Activated gamma-delta T cell treated with anti-CD3 and anti-CD28 coated beads, Interleukin-2, amount 50 U/mL, for 16 hours (primary cell): ENCODE results near the gene ZFYVE28.

ENCODE experiments used
- DNase-seq: peaks from one replicate; pipeline ENCODE4 v3.0.0-alpha.2; 2020; ENCODE audit warnings: low read depth

ZFYVE28 gene

DNA sequence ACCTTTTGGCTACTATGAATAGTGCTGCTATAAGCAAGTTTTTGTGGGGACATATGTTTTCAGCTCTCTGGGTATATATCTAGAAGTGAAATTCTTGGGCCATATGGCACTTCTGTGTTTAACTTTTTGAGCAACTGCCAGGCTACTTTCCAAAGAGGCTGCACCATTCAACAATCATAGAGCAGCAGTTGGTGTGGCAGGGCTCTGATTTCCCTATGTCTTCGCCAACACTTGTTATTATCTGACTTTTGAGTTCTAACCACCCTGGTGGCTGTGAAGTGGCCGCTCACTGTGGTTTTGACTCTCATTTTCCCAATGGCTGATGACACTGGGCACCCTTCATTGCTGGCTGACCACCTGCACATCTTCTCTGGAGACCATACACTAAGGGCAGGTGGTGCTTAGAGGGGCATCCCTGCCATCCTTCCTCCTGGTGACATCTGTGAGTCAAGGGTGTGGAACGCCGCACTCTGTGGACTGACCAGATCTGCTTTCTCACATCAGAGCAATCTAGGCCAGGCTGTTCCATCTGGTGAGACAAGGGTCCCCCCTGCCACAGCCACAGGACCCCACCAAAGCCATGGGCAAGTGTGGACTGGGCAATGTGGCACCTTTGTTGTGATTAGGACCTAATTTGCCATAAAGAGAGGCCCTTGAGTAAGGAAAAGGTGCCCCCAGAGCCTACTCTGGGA lies 49.6 kb downstream of the ZFYVE28 start:
- no peak for DNase-seq

DNA sequence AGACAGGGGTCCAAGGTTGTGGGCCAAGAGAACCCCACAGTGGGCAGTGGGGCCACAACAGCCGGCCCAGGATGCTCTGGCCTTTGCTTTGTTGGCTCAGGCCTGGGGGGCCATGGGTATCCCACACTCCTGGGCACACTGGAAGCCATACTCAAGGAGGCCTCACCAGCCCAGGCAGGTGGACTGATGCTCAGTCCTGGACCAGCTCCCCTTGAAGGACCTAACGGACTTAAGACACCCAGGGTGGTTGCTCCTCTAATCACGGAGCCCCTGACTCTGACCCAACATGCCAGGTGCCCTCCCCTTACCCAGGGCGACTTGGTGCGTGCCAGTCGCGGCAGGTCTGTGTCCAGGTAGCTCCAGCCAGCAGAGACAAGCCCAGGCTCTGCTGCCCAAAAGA lies 50.8 kb downstream of the ZFYVE28 start:
- DNase-seq = no peak

DNA sequence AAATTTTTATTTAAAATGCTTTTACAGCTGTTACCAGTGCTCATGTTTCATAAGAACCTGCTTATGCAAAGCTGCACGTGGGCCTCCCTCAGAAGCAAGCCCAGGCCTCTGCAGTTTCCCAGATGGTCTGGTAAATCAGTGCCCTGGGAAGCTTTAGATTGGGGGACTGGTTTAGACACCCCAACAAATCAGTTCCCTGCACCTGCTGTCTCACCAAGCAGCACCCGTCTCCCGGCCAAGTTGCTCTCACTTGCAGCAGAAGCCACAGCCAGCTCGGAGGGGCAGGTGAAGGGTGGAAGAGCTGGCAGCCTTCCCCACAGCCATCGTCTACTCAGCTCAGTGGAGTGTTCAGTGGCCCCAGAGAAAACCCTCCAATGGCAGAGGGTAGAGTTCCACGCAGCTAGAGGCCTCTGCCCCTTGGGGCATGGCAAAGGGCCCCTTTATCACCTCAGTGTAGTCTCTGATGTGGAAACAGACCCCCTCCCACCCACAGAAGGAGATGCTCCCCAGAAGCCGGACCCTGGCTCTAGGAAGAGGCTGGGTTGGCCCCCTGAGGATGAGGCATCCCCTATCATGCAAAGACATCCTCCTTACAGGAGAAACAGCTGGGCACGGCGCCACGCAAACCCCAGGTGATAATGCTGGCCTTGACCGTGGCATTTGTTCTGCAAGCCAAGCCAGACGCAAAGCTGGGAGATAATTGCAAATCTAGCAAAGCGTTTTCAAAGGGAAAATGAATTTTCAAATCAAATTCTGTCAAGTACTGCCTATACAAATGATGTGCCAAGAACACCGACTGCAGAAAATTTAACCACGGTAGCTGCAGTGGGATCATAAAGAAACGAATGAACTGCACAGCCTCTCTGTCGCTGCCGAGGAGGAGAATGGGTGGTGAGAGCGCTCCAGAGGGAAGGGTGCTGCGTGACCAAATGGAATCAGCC lies 51.9 kb downstream of the ZFYVE28 start:
- no peak for DNase-seq

DNA sequence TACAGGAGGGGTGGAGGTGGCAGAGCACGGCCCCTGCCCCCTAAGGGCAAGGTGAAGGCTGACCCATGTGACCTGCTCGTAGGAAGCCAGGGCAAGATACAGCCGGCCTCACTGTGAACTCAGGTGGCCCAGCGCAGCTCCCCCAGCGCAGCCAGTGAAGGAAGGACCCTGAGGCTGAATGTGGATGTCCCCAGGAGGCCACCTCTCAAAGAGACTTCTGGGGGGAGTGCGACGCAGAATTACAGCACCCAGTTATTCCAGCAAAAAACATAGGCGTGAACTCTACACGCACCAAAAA lies 52.6 kb downstream of the ZFYVE28 start:
- no peak for DNase-seq

DNA sequence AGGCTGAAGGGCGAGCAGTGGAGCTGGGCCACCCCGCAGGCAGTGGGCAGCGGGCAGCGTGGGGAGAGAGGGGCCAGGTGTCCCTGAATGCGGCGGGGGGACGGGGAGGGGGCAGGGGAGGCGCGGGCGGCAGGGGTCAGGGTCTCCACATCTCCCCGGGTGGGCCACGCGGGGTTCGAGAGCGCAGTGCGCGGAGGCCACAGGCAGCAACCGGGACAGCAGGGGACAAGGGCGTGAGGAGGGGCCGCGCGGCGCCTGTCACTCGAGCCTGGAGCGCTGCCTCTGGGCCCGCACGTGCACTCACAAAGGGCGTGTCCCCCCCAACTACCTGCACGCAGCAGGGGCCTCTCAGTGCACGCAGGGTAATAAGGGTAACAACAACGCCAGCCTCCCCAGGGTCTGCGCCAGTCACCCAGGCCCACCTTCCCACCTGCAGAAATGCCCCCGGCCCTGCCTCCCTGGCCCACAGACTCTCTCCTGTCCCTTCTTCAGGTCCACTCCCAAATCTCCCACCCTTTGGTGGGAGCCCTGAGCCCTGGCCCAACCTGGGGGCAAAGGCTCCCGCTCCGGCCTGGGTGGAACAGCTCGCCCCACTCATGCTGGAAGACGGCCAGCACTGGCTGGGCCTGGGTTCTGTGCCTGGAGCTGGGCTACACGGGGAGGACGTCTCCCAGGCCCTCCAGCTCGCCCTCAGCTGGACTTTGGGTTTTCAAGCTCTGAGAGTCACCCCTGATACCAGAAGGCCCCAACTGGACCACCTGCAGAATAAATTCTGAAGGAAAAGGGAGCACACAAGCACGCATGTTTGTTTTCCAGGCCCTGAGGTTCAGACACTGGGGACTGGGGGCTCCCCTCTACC lies 53.2 kb downstream of the ZFYVE28 start:
- no peak for DNase-seq

DNA sequence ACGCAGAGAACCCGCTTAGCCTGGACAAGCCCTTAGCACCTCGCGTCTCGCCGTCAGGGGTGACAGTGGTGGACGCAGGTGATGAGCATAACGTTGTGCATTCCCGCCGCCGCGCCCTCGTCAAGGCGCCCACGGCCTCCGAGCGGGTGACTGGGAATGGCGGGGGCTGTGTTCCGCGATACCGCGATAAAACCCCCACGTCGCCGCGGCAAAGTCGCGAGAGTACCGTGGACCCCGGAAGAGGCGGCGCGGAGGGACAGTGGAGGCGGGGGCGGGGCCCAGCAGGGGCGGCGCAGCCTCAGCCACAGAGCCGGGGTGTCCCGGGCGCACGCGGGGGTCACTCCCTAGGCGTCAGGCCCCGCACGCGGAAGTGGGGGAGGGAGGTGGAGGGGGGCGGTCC lies 53.8 kb downstream of the ZFYVE28 start:
- peak; percentile 28 for DNase-seq

DNA sequence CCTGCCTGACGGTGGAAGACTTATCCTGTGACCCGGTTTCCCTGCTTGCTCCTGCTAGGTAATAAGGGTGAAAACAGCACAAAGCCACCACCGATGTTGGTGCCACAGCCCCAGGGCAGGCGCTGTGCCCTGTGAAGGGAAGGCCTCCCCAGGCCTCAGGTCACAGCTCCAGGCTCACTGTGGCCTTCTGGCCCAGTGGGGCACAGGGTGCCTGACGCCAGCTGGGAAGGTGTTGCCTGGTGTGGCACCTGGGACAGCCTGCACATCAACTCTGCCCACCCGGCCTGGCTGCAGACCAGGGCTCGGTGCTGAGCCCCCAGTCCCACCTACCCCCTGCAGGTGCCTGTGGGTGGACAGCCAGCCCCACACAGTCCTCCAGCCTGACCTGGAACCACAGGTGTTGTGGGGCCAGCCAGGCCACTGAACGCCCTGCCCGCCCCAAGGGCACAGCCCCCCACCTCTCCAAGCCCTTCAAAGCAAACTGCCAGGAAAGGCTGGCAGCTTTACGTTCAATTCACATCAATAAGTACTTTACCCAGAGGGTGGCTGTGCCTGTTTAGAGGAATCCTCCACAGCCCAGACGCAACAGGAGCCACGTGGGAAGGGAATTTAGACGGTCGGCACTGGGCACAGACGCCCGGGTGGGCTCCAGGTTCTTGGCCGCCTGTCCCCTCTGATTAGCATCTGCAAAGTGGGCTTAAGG lies 54.3 kb downstream of the ZFYVE28 start:
- DNase-seq = no peak

DNA sequence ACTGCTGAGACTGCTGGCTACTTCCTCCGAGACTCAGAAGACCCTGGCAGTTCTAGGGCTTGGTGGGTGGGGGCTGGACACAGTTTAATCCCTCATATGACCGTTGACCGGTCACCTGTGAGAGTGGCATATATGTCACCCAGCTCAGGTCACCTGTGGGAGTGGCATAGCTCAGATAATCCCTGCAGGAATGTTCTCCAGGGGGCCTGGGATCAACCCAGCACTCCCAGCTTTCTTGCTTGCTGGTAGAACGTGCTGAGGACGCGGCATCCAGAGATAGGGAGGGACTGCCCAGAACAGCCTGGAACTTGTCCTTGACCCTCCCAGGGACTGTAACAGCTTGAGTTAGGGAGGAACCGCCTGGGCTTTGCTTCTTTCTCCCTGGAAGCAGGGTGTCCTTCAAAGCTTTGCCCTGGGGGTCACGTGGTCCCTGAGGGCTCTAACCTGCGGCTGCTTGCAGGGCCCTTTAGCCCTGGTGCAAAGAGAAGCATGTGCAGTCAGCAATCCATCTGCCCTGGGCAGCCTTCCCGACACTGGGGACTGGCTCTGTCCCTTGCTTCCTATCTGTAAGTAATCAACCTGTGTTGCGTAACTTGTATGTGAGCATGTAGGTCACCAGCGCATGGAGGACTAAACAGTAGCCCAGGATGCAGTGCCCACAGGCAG lies 55.3 kb downstream of the ZFYVE28 start:
- DNase-seq = no peak

DNA sequence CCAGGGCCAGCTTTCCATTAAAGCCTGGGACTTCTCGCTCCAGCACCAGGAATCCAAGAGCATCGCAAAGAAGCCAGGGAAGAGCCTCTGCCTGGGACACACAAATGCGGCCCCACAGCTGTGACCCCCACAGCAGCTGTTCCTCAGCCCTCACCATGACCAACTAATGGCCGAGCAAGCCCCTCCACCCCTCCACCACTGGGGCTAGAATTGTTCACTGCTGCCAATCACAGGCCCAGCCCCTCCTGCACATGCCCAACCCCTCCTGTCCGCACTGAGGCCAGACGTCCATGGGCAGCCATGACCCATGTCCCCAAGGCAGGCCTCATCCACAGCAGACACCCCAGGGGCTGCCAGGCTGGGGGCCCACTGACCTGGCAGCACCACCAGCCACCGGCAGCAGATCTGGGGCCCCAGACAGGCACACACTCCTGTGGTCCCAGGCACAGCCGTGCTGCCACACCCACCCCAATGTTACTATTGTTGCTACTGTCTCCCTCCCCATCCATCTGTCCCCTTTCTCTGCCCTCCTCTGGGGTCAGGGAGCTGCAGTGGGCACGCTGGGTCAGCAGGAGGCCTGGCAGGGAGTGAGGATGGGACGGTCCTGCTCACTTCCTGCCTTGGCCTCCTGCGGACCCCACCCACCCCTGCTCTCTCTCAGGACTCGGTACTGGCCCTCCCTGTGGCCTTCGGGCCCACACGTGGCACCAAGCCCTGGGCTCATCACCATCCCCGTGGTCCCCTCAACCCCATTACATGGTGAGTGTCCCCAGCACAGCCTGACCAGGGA lies 56.0 kb downstream of the ZFYVE28 start:
- no peak for DNase-seq

DNA sequence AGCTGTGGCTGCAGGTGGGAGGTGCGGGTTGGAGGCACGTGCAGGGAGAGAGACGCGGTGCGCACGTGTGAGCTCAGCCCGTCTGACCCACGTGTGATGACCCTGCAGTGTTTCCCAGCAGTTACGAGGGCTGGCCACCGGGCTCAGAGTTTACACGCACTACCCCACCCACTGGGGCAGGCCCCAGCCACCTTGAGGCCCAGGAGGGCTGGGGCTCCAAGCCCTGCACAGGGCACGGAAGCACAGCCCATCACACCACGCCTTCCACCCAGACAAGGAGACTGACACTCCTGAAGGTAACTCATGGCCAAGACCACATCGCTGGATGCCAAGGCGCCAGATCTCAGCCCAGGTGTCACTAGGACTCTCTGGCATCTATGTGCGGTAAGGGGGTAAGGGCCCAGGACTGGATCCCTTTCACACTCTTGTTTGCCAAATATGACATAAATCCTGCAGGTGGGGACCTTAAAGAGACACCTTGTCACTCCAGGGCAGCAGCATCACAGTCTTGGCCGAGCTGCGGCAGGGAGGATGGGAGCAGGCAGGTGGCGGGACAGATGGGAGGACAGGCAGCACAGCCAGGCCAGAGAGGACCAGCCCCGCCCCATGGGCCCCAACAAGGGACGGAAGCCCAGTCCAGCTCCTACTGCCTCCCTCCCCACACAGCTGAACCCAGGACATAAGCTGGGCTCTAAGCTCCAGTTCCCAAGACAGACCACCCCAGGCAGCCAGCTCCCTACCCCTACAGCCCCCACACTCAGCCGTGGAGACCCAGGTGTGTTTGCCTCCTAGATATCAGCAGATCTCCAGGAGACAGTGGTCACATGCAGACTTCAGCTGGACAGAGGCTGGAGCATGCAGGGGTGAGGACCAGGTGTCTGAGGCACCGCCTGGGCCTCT lies 56.8 kb downstream of the ZFYVE28 start:
- DNase-seq = no peak

DNA sequence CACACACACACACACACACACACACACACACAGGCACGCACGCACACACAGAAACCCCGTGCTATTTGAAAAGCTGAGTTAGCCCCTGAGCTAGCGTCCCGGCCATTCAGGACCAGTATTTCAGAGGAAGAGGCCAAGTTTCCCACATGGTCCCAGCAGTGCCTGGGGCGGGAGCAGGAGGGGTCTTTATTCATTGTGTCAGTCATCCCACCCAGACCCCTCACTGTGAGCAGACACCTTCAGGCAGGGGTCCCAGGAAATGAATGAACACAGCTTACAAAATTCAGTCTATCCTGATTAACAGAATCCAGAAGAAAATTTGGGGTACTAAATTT lies 58.1 kb downstream of the ZFYVE28 start:
- DNase-seq = no peak

DNA sequence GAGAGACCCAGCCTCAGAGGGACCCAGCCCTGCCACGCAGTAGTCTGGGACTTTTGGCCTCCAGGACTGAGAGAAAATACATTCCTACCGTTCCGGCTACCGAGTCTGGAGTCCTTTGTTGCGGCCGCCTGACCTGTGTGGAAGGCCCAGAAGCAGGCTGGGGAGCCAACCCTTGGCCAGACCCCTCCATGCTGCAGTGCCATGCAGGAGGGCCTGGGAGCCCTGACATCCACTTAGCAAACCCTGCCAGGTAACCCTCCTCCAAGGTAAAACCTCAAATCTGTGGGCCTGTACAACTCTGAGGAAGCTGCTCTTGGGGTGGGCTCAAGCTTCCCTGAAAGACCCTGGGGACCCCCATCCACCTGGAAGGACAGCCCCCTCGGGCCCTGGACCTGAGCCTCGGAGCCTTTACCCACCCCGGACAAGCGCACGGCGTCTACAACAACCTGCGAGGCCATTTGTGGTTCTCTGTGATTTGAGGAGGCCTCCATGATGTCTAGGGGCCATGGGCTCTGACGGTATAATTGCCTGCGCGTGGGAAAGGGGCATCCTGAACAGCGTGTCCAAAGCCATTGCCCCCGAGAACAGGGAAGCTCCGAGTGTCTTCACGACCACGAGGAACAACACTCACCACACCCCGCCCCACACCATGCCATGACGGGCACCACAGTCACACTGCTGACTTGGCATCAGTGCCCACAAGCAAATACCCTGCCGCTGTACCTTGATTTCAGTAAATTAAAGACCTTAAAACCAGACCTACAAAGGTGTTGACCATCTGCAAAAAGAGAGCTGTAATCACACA lies 58.7 kb downstream of the ZFYVE28 start:
- no peak for DNase-seq

DNA sequence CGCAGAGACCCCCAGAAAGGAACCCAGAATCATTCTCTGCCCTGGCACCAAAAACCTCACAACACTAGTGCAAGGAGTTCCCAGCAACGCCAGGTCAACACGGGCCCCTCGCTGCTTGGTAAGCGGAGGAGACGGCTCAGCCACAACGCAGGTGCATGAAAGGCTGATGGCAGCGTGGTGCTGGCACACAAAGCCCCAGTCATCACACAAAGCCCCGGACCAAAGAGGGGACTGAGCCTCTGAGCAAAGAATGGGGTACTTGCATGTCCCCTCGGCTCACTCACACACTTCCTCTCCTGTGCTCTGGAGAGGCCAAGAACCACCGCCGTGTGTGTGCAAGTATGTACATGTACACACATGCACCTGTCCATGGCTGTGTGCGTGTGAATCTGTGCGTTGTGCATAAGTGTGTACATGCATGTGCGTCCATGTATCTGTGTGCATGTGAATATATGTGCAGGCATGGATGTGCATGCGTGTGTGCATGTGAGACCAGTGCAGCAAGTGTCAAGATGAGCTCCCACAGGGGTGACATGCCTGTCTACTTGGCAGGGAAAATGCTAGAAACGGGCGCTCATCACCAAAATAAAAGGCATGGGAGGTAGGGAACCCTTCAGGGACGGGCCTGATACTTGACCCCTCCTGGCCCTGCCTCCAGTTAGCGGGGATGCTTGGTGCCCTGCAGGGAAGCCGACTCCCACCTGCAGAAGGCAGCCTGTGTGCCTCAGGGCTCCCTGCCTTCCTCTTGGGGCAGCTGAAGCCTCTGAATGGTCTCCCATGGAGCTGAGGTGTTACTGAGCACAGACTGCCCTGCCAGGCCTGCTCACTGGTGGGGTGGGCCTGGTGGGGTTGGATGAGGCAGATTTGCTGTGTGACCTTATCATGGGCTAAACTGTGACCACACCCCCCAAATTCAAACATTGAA lies 60.4 kb downstream of the ZFYVE28 start:
- DNase-seq = no peak

DNA sequence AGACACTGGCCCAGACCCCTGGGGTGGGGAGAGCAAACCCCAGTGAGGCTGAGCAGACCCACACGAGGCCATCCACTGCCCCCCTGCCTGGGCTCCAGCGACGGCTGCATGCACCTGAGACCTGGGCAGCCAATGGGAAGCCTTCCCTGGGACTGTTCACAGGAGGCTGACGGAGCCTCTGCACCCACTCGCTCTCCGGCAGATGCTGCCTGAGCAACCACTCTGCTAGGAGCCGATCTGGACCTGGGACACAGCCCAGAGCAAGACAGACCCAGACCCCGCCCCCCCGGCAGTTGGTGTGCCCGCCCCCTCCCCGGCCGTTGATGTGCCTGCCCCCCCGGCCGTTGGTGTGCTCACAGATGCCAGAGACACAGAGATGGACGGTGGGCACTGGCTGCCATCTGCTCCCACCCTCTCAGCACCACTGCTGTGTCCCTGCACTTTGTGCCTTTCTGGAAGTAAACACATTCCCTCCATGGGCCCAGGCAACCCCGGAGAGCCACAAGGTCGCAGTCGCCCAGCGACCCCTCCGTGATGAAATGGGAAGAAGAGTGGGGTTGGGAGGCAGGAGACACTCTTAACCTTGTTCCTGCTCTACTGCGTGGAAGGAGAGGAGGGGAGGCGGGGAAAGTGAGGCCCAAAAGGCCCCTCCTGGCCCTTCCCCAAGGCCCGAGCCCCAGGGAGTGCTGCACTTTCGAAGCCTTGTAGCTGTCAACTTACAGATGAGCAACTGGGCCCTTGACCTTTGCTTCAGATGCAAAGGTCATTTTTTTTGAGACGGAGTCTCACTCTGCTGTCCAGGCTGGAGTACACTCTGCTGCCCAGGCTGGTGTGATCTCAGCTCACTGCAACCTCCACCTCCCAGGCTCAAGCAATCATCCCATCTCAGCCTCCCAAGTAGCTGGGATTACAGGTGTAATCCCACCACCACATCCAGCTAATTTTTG lies 62.0 kb downstream of the ZFYVE28 start:
- no peak for DNase-seq

DNA sequence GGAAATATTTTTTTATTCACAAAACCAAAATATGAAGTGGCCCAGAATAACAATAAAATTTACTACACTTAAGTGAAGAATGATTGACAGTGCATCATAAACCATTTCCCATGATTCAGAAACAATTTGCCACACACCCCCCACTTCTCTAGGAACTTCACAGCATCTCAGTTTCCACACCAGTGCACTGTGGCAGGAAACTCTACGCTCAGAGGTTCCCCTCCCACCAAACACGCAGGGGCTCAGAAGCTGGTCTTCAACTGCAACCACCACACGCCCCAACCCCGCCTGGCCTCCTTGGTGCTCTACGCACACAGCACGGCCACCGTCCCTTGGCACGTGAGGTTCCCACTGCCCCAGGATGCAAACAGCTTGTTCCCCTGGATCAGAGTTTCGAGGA lies 63.7 kb downstream of the ZFYVE28 start:
- DNase-seq = peak; percentile 31

DNA sequence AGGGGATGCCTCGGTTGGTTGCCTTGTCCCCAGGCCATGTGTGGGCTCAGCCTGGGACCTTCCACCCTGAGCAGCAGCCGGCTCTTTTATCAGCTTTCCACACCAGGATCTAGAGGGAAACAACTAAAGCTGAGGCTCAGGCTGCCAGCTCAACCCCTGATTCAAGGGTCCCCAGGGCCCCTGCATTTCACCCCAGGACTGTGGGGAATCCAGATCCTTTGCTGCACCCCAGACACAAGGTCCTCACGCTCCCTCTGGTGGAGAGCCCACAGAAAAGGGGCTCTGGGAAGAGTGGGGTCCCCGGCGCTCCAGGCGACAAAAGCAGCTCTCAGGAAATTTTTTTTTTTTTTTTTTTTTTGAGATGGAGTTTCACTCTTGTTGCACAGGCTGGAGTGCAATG lies 64.3 kb downstream of the ZFYVE28 start:
- no peak for DNase-seq
